ENCODE measurements around the gene SPTBN5.

The SPTBN5 gene

DNA sequence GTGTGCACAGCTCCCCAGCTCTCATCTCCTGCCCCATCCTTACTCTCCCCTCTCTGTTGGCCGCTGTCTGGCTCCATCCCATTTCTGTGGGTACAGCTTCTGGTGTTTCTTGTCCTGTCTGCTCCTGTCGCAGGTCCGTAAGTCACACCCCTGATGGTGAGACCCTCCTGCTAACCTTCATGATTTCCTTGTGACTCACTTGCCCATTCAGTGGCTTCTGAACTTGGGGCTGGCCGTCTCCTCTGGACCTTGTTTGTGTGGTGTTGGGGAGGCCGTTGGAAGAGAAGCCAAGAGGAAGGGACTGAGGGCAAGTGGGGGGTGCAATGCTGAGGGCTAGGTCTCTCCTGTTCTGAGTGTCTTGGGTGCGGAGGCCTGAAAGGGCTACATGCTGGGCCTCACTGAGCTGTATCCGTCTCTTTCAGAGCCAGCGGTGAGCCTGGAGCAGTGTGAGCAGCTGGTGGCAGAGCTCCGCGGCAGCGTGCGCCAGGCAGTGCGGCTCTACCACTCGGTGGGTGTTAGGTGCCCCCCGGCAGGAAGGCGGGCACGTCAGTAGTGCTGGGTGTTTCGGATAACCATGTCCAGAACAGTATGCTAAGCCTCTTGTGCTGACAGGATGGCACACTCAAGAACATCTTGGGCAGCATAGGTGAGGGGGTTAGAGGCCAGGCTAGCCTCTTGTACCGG lies 69.6 kb downstream of the SPTBN5 start:
- no peak overlapping the region for H3K4me3 ChIP-seq (ENCODE audit: low read length)
- TF ChIP-seq ZNF274 (IDR thresholded peaks at IDR 0.05; ENCODE audit: low read depth, low read length), result no peak

DNA sequence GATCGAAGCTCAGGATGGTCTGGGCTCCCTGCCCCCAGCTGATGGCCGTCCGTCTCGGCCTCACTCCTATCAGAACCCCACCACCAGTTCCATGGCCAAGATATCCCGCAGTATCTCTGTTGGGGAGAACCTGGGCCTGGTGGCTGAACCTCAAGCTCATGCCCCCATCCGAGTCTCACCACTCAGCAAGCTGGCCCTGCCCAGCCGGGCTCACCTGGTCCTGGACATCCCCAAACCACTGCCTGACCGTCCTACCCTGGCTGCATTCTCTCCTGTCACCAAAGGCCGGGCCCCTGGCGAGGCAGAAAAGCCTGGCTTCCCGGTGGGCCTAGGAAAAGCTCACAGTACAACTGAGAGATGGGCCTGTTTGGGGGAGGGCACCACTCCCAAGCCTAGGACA lies 70.4 kb downstream of the SPTBN5 start:
- no peak for TF ChIP-seq ZNF274 (IDR thresholded peaks at IDR 0.05; ENCODE audit: low read depth, low read length)
- no peak overlapping the region for H3K4me3 ChIP-seq (ENCODE audit: low read length)

DNA sequence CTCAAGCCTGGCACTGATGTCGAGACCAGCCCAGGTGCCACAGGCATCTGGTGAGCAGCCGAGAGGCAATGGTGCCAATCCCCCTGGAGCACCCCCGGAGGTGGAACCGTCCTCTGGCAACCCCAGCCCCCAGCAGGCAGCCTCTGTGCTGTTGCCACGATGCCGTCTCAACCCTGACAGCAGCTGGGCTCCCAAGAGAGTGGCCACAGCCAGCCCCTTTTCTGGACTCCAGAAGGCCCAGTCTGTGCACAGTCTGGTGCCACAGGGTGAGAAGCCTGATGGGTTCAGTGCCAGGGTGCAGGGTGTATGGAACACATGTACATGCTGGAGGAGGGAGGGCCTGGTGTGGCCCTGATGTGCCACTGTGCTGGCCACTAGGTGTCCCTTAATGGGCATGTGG lies 70.9 kb downstream of the SPTBN5 start:
- no peak for TF ChIP-seq ZNF274 (IDR thresholded peaks at IDR 0.05; ENCODE audit: low read depth, low read length)
- no peak overlapping the region for H3K4me3 ChIP-seq (ENCODE audit: low read length)

DNA sequence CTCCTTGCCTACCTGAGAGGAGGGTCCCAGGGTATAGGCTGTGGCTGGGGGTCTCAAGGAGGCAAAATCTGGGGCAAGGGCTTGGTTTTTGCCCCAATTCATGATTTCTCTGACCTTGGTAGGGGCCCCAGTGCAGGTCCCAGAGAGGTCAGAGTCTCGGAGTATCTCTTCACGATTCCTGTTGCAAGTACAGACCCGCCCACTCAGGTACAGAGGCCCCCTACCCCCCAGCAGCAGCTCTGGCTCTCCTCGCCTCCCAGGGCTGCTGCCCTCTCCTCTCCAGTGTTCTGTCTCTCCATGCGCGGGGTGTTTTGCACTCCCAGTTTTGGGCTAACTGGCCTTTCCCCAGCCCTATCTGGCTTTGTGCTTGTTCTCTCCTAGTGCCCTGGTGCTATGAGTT lies 71.4 kb downstream of the SPTBN5 start:
- no peak for TF ChIP-seq ZNF274 (IDR thresholded peaks at IDR 0.05; ENCODE audit: low read depth, low read length)
- H3K4me3 ChIP-seq (ENCODE audit: low read length), result no peak overlapping the region

DNA sequence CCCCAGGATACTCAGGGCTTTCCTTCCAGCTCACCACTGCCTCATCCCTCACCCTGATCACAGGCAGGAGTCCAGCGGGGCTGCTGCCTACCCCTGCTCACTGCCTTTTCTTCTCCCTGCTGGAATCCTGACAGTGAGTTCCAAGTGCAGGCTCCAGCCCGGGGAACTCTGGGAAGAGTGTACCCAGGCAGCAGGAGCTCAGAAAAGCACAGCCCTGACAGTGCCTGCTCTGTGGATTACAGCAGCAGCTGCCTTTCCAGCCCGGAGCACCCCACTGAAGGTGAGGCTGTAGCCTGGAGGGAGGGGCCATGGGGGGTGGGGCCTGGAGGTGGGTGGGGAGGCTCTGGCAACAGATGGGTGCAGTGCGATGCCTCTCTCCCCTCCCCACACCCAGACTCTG lies 72.0 kb downstream of the SPTBN5 start:
- no peak overlapping the region for H3K4me3 ChIP-seq (ENCODE audit: low read length)
- TF ChIP-seq ZNF274 (IDR thresholded peaks at IDR 0.05; ENCODE audit: low read depth, low read length), result no peak

DNA sequence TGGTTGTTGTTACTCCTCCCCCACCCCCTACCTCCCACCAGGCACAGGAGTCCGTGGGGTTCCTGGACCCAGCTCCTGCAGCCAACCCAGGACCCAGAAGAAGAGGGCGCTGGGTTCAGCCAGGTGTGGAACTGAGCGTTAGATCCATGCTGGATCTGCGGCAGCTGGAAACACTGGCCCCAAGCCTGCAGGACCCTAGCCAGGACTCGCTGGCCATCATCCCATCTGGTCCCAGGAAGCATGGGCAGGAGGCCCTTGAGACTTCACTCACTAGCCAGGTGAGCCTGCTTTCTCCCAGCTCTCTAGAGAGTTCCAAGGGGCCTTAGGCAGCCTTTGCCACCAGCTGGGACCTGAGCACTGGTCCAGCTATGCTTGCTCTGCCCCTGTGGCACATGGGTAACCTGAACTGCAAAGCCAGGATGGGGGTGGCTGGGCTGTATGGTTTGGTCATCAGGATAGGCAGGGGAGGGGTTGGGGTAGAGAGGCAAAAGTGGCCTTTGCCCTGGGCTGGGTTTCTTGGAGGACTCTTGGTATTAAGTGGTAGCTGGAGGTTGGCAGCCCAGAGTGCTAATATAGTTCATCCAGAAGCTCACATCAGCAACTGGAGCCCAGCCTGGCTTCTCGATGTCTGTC lies 72.9 kb downstream of the SPTBN5 start:
- no peak for TF ChIP-seq ZNF274 (IDR thresholded peaks at IDR 0.05; ENCODE audit: low read depth, low read length)
- no peak overlapping the region for H3K4me3 ChIP-seq (ENCODE audit: low read length)

DNA sequence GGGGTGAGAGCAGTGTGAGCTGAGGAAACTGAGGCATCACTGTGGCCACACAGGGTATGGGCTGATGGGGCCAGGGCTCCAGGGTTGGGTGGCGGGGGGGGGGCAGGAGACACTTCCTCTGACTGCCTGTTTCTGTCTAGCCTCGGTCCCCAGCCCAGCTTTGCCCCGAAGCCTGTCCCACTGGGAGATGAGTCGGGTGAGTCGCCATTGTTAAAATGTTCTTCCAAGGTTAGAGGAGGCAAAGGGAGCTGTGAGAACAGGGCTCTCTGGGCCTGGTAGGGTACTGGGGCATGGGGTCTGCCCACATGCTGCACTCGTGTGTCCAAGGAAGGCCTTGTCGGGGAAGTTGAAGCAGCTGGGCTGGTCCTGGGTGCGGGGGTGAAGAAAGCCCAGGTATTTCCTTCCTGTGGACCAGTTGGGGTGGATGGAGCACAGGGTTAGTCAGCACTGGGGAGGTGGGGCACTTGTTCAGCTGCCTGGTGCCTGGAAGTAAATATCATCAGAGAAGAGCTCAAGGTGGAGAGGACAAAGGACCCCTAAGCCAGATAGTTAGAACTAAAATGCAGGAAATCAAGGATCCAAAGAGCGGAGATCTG lies 74.3 kb downstream of the SPTBN5 start:
- H3K4me3 ChIP-seq (ENCODE audit: low read length), result no peak overlapping the region
- TF ChIP-seq ZNF274 (IDR thresholded peaks at IDR 0.05; ENCODE audit: low read depth, low read length), result no peak

DNA sequence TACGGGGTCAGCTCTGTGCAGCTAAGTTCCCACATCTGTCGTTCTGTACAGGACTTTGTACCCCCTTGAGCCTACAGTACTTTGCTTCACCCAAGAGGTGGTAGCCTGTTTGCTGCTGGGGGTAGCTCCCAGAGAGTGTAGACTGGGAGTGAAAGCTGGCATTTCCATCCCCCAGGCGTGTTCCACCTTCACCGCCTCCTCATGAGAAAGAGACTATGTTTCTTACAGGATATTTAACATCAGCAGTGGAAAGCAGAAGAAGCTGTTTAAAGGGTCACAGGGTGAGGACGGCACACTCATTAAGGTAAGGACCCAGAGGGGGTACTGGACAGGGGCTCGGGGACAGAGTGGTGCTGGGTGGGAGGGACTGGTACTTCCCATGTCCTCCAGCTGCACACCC lies 76.1 kb downstream of the SPTBN5 start:
- TF ChIP-seq ZNF274 (IDR thresholded peaks at IDR 0.05; ENCODE audit: low read depth, low read length), result no peak
- H3K4me3 ChIP-seq (ENCODE audit: low read length), result no peak overlapping the region

DNA sequence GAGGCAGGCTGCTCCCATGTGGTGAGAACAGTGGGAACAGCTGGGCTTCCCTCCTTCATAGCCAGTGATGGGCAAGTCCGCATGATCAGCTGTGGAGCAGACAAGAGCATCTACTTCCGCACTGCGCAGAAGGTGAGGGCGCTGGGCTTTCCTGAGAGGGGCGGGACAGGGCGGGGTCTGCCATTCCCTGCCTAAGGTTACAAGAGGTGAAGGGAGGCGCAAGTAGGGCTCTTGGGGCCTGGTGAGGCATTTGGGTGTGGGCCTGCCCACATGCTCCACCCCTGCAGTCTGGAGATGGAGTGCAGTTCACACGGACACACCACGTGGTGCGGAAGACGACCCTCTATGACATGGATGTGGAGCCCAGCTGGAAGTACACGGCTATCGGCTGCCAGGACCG lies 76.5 kb downstream of the SPTBN5 start:
- no peak overlapping the region for H3K4me3 ChIP-seq (ENCODE audit: low read length)
- TF ChIP-seq ZNF274 (IDR thresholded peaks at IDR 0.05; ENCODE audit: low read depth, low read length), result no peak

DNA sequence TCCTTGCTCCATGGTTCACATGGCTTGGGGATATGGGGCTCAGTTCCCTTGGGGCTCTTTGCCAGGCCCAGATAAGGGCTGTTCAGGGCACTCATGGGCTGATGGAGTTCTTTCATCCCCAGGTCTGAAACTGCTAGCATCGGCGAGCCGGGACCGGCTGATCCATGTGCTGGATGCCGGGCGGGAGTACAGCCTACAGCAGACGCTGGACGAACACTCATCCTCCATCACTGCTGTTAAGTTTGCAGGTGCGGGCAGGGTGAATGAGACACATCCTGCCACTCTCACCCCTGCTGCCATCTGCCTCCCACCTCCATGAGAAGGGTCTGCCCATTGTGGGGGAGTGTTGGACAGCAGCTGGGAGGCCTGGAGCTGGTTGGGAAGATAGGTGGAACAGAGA lies 77.1 kb downstream of the SPTBN5 start:
- no peak for TF ChIP-seq ZNF274 (IDR thresholded peaks at IDR 0.05; ENCODE audit: low read depth, low read length)
- no peak overlapping the region for H3K4me3 ChIP-seq (ENCODE audit: low read length)

DNA sequence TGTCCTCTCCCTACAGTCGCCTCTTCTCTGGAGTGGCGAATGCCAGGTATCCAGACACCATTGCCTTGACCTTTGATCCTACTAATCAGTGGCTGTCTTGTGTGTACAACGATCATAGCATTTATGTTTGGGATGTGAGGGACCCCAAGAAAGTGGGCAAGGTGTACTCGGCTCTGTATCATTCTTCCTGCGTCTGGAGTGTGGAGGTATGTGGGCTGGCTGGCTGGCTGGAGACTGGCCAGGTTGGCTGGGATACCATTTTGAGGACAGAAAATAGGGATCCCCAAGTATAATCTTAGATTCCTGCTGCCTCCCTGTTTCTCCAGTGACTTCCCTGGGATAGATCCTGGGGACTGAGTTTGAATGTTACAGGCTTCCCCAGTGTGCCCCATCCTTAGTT lies 79.3 kb downstream of the SPTBN5 start:
- TF ChIP-seq ZNF274 (IDR thresholded peaks at IDR 0.05; ENCODE audit: low read depth, low read length), result no peak
- H3K4me3 ChIP-seq (ENCODE audit: low read length), result no peak overlapping the region

DNA sequence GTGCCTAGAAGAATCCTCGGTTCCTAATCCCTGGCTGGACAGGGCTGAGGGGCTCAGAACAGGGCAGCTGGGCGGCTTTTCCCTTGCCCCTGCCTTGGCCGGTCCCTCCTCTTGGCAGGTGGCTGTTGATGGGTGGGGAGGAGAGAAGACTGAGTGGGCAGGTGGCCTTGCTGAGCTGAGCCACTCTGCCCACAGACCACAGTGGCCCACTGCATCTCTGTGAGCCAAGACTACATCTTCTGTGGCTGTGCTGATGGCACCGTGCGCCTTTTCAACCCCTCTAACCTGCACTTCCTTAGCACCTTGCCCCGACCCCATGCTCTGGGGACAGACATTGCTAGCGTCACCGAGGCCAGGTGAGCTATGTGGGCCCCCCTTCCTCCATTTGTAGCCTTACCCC lies 80.4 kb downstream of the SPTBN5 start:
- H3K4me3 ChIP-seq (ENCODE audit: low read length), result no peak overlapping the region
- TF ChIP-seq ZNF274 (IDR thresholded peaks at IDR 0.05; ENCODE audit: low read depth, low read length), result no peak

DNA sequence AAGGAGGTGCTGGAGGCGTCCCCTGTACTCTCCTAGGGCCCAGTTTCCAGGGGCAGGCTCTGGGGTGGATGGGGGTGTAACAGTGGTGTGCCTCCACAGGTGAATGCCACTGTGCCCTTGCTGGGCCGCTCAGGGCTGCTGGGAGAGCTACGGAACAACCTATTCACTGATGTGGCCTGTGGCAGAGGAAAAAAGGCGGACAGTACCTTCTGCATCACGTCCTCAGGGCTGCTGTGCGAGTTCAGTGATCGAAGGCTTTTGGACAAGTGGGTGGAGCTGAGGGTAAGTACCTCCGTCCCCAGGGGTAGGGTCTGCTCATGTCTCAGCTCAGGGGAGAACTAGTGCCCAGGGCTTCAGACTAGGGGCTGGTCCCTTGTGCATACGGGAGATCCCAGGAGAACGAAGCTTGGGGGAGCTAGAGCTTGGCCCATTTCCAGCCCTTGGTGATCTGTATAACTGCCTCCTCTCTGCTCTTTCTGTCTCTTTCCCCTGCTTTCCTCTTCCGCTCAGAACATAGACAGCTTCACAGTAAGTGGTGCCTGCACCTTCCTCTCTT lies 81.0 kb downstream of the SPTBN5 start:
- H3K4me3 ChIP-seq (ENCODE audit: low read length), result no peak overlapping the region
- no peak for TF ChIP-seq ZNF274 (IDR thresholded peaks at IDR 0.05; ENCODE audit: low read depth, low read length)

DNA sequence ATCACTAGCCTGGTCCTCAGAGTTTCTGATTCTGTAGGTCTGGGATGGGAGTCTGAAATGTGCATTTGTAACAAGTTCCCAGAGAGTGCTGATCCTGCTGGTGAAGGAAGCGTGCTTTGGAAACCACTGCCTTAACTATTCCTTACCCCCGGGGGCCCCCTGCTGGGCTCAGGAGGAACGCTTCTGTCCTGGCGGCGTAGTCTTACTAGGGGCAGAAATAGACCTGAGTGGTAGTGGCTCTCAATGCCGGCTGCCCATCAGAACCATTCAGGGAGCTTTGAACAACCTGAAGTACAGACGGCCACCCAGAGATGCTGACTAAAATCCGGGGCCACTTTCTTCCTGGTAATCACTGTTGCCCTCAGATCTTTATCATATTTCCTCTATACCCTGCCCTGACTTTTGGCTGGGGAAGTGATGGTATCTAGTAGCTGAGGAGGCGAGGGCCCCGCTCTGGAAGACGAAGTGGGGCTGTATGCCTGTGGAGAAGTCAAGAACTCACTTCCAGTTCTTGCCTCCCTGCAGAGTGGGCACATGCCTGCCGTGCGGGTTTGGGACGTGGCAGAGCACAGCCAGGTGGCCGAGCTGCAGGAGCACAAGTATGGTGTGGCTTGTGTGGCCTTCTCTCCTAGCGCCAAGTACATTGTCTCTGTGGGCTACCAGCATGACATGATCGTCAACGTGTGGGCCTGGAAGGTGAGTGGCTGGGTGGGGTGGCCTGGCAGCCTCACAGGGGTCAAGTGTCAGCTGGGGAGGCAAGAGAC lies 82.2 kb downstream of the SPTBN5 start:
- no peak for TF ChIP-seq ZNF274 (IDR thresholded peaks at IDR 0.05; ENCODE audit: low read depth, low read length)
- H3K4me3 ChIP-seq (ENCODE audit: low read length), result no peak overlapping the region

Measured in GM08714 (cell line).